Loucy (cell line): ENCODE measurements around the gene SLCO4C1.
A peak's percentile ranks its signal among the peaks of the same experiment; 100 is the strongest.

ENCODE experiments used
- H2AFZ ChIP-seq: fragments of 200-600 bp; sonication (generic); 2 replicates; pipeline ENCODE4 v1.6.0; 2016; ENCODE audit warnings: antibody characterized with exemption, mild to moderate bottlenecking, low read length, moderate library complexity
- H3F3A ChIP-seq: fragments of 200-600 bp; 2 replicates; pipeline ENCODE4 v1.6.0; 2016; ENCODE audit warnings: antibody characterized with exemption, low read depth, mild to moderate bottlenecking
- H3K27me3 ChIP-seq: fragments of 200-600 bp; sonication (generic); 2 replicates; pipeline ENCODE4 v1.6.1; 2014; ENCODE audit warnings: low read length, mild to moderate bottlenecking; ENCODE audit not compliant: insufficient read depth, poor library complexity, severe bottlenecking
- H3K36me3 ChIP-seq: fragments of 200-600 bp; sonication (generic); 2 replicates; pipeline ENCODE4 v1.6.1; 2016; ENCODE audit warnings: low read length; ENCODE audit not compliant: insufficient read depth
- H3K4me1 ChIP-seq: fragments of 200-600 bp; sonication (generic); 2 replicates; pipeline ENCODE4 v1.5.1; 2014; ENCODE audit warnings: low read length, mild to moderate bottlenecking; ENCODE audit not compliant: insufficient read depth, poor library complexity, severe bottlenecking
- H3K4me2 ChIP-seq: fragments of 200-600 bp; sonication (generic); 2 replicates; pipeline ENCODE4 v1.6.0; 2014; ENCODE audit warnings: antibody characterized with exemption, low read length, low read depth, mild to moderate bottlenecking; ENCODE audit not compliant: poor library complexity, severe bottlenecking
- H3K4me3 ChIP-seq: fragments of 200-600 bp; sonication (generic); 2 replicates; pipeline ENCODE4 v1.5.1; 2014; ENCODE audit warnings: low read length, mild to moderate bottlenecking, mixed read lengths; ENCODE audit not compliant: poor library complexity, severe bottlenecking
- H3K79me2 ChIP-seq: fragments of 200-600 bp; sonication (generic); 2 replicates; pipeline ENCODE4 v1.6.1; 2014; ENCODE audit warnings: low read length; ENCODE audit not compliant: insufficient read depth
- H3K9ac ChIP-seq: fragments of 200-600 bp; sonication (generic); 2 replicates; pipeline ENCODE4 v1.6.0; 2014; ENCODE audit warnings: mild to moderate bottlenecking, low read depth, low read length, moderate library complexity; ENCODE audit not compliant: poor library complexity, severe bottlenecking
- H3K9me2 ChIP-seq: fragments of 200-600 bp; sonication (generic); replicated peaks from 2 replicates; pipeline ENCODE4 v1.6.1; 2016; ENCODE audit warnings: low read depth, low read length, mixed read lengths
- H3K9me3 ChIP-seq: fragments of 200-600 bp; sonication (generic); 2 replicates; pipeline ENCODE4 v1.6.1; 2014; ENCODE audit warnings: mild to moderate bottlenecking, antibody characterized with exemption, low read length, low read depth; ENCODE audit not compliant: insufficient read depth
- H4K20me1 ChIP-seq: fragments of 200-600 bp; sonication (generic); 2 replicates; pipeline ENCODE4 v1.6.0; 2014; ENCODE audit warnings: antibody characterized with exemption, low read length, mild to moderate bottlenecking; ENCODE audit not compliant: insufficient read depth, poor library complexity, severe bottlenecking
- CTCF ChIP-seq: fragments of 200-600 bp; sonication (generic); conservative IDR thresholded peaks from 2 replicates; pipeline ENCODE4 v1.5.1; 2014; ENCODE audit warnings: mild to moderate bottlenecking, antibody characterized with exemption, low read length
- EZH2phosphoT487 ChIP-seq: fragments of 200-600 bp; IDR thresholded peaks from 2 replicates; pipeline ENCODE4 v1.6.1; 2018; ENCODE audit warnings: antibody characterized with exemption, mild to moderate bottlenecking, moderate library complexity, borderline replicate concordance

The SLCO4C1 gene

GRCh38 chr5:102241809-102242421 is 54.2 kb downstream of the SLCO4C1 start:
- Histone ChIP-seq H3K9ac (no peak overlapping the region), H3K9me3 (no peaks in the 10 kb centered on the region), H3K4me2 (no peak overlapping the region), H2AFZ (no peak overlapping the region), H3K36me3 (no peaks in the 10 kb centered on the region), H3K9me2 (no peaks in the 10 kb centered on the region), H4K20me1 (no peaks in the 10 kb centered on the region), H3K4me1 (no peaks in the 10 kb centered on the region), H3F3A (no peaks in the 10 kb centered on the region), H3K27me3 (no peaks in the 10 kb centered on the region), H3K79me2 (no peaks in the 10 kb centered on the region), H3K4me3 (no peak overlapping the region)
- TF ChIP-seq CTCF (no peak), EZH2phosphoT487 (no peak)

GRCh38 chr5:102231693-102232619 is 64.1 kb downstream of the SLCO4C1 start:
- Histone ChIP-seq H3K9ac (no peak overlapping the region), H3K36me3 (no peaks in the 10 kb centered on the region), H2AFZ (no peak overlapping the region), H3K9me3 (no peaks in the 10 kb centered on the region), H4K20me1 (no peaks in the 10 kb centered on the region), H3K79me2 (no peaks in the 10 kb centered on the region), H3F3A (no peaks in the 10 kb centered on the region), H3K27me3 (no peaks in the 10 kb centered on the region), H3K4me1 (peaks cover 11% of the 10 kb centered on the region), H3K4me2 (no peak overlapping the region), H3K4me3 (no peak overlapping the region), H3K9me2 (no peaks in the 10 kb centered on the region)
- TF ChIP-seq CTCF (no peak), EZH2phosphoT487 (no peak)

GRCh38 chr5:102229685-102230084 is 66.4 kb downstream of the SLCO4C1 start:
- H4K20me1 ChIP-seq, result no peaks in the 10 kb centered on the region
- no peaks in the 10 kb centered on the region for H3K36me3 ChIP-seq
- no peaks in the 10 kb centered on the region for H3K27me3 ChIP-seq
- H3K79me2 ChIP-seq, result no peaks in the 10 kb centered on the region
- H3K4me3 ChIP-seq, result no peak overlapping the region
- H3K9me3 ChIP-seq, result no peaks in the 10 kb centered on the region
- TF ChIP-seq EZH2phosphoT487 (no peak), CTCF (no peak)
- H3K9ac ChIP-seq, result no peak overlapping the region
- peak overlapping the region; percentile 51 for H3K4me2 ChIP-seq
- peaks cover 11% of the 10 kb centered on the region for H3K4me1 ChIP-seq
- no peaks in the 10 kb centered on the region for H3K9me2 ChIP-seq
- peak overlapping the region; percentile 95 for H2AFZ ChIP-seq
- H3F3A ChIP-seq, result no peaks in the 10 kb centered on the region
